Measurements from ENCODE around the gene RBFOX2.

- 0 out of 2 replicates have a peak, but pooled peaks have one; percentile 15 for TF ChIP-seq CTCF (CRISPR knock-in tag; IDR thresholded peaks at IDR 0.05)
- TF ChIP-seq SNAPC5 (CRISPR knock-in tag; IDR thresholded peaks at IDR 0.05; ENCODE audit: borderline replicate concordance): no peak
- TF ChIP-seq FOXP4 (CRISPR knock-in tag; IDR thresholded peaks at IDR 0.05): no peak
- TF ChIP-seq ZNF546 (CRISPR knock-in tag; conservative IDR thresholded peaks at IDR 0.05): no peak
Observed at GRCh38 chr22:35726398-35726797, 302.2 kb downstream of the RBFOX2 start.
